ENCODE measurements around the gene PACSIN1.
"Not testable (repeated sequence)": the region's sequence is repeated elsewhere in the genome, so short reads cannot be mapped to it uniquely, and the experiment has no call there.

The PACSIN1 gene

DNA sequence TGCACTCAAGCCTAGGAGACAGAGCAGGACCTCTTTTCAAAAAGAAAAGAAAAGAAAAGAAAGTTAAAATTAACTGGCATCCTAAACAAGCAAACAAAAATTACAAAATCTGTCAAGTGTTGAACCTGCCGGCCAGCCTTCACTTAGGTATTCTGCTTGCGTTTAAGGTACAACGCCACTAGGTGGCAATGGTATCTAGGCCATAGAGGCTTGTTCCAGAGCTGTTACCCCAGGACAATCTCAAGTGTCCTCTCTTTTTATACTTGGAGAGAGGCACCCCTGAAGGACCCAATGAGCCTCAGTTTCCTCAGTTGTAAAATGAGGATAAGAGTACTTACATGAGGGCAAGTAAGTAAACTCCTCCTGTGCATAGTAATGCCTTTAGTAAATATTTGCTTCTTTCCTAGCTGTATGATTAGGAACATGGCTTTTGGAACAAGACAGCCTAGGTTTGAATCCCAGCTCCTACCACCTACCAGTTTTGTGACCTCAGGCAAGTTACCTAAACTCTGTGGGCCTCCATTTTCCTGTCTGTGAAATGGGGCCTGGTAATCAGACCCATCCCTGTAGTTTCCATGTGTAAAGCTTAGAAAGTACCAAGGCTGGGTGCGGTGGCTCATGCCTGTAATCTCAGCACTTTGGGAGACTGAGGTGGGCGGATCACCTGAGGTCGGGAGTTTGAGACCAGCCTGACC is 5.8 kb upstream of the PACSIN1 start:
- DNase-seq: no peak

DNA sequence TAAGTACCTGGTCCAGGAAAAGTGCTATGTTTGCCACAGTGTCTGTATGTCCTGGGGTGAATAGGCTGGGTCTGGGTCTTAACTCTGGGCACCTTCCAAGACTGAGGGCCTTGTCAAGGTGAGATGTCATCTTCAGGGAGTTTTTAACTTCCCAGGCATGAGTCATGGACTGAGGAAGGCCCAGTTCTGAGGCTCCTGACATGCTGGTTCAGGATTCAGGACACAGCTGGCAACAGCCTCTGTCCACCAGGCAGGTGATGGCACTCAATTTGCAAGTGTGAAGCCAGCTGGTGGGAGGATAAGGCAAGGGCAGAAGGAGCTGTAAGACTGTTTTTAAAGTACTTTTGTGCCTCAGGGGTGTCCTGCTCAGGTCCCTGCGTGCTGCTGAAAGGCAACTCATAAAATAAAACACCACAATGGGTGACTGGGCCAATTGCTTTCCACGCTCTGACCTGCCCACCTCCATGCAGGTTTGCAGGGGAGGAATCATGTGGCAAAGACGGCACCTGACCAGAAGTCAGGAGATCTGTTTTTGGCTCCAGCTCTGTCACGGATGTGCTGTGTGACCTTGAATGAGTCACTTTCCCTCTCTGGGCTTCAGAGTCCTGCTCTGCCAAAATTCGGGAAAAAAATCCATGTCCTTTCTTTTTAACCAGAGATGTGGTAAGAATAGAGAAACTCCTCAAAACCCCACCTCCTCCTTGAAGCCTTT is 4.9 kb upstream of the PACSIN1 start:
- no peak for DNase-seq

DNA sequence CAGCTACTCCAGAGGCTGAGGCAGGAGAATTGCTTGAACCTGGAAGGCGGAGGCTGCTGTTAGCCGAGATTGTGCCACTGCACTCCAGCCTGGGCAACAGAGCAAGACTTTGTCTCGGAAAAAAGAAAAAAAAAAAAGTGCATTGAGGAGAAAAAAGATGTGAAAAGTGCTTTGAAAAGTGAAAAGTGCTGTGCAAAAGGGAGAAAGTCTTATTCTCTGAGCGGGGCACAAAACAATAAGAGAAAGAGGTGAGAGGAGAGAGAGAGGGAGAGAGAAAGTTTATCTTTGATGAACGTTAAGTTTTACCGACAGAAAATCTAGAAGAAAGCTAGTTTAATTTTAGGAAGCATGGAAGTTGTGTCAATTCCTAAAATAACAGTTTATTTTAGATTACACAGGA is 3.9 kb upstream of the PACSIN1 start:
- no peak for DNase-seq

DNA sequence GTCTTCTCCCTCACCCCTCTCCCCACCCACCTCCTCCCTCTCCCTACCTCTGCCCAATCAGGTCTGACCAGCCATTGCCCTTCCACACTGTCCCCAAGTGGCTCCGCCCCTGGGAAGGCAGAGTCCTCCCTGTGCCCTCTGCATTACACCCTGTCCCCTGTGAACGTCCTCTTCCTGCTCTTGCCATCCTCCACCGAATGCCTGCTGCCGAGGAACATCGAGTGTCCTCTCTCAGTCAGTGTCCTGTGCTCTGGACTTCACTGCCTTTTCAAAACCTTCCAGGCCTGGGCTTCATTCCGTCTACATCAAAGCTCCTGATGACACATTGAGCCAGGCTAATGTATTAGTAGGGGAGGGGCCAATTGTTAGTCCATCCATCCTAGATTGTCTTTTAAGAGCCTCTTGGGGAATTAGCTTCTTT is 3.3 kb upstream of the PACSIN1 start:
- no peak for DNase-seq

DNA sequence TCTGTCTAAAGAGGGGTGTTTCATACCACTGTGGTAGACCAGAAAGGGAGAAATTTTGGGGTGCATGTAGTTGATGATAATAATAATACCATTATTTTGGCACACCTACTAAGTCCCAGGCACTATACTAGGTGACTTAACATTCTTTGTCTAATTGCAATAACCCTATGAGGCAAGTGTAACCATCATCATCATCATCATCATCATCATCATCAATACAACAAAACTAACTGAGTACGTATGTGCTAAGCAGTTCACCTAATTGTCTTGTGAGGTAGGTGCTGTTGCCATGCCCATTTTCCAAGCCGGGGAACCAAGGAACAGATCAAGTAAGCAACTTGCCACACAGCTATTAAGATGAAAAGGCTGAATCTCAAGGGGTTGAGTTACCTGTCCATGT is 2.6 kb upstream of the PACSIN1 start:
- no peak for DNase-seq

DNA sequence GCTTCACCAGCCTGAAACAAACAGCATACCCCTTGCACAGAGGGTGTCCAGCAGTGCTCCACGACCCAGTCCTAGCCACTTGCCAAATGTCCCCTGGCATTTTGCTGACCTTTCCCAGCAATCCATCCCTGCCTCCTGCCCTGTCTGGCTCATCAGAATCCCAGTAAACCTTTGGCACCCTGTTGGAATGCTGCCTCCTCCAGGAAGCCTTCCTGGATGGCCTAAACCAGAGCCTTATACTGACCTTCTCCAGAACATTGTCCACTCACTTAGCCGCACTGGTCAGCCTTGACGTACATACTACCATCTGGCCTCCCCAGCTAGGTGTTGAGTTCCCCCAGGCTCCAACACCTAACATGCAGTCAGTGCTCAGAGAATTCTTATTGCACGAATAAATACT is 2.0 kb upstream of the PACSIN1 start:
- no peak for DNase-seq

DNA sequence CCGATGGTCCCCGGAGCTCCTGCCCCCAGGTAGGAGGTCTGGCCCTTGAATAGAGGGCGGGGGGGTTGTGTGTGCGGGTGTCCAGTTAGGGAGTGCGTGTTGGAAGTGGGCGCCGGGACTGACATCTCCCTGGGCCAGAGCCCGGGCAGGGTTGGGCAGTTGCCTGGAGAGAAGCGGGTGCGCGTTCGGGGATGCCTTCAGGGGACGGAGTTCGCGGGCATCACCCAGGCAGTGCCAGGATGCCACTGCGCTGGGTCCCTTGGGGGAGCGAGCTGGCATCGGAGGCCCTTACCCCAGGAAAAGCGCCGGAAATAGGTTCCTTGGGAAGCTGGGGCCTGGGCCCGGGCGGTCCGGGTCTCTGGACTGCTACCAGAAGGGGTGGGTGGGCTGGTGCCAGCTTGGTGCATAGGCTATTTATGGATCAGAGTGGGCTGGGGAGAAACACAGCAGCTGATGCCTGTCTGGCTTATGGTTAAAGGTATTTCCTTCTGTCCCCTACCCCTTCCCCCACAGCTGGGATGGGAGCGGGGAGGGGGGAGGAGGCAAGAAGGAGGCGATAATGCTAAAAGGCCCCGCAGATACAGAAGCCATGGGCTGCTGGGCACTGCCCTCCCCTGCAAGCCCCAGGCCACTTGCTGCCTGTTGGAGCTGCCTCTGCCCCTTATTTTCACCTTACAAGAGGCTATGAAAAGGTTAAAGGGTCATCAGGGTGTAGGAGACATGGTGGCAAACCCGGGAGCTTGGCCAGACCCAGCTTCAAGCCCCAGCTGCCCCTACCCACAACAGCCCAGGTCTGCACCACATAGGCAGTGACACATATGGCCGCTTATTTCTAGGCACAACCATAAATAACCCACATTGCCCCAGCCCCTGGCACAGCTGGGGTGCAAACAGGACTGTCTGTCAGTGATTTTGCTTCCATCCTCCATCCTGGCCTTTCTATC is 638 bp downstream of the PACSIN1 start:
- no peak for DNase-seq

DNA sequence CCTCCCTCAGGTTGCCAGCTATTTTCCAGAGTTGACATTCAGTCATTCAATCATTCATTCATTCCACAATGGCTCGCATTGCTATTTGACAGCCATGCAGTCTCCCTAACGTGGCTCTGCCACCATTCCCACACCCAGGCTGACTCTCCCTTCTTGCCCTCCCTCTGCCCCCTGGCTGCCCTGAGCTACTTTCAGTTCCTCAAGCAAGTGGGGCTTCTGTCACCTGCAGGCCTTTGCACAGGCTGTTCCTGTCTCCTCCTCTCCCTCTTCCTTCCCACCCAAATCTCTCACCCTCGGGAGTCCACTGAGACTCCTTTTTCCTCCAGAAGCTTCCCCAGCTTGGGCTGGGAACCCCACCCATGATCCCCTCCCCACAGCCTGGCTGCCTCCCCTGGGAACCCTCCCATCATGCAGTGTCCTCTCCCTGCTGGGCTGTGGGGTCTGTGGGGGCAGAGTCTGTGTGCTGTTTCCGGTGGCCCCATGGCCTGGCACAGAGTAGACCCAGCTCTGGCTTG is 2.6 kb downstream of the PACSIN1 start:
- DNase-seq: no peak

DNA sequence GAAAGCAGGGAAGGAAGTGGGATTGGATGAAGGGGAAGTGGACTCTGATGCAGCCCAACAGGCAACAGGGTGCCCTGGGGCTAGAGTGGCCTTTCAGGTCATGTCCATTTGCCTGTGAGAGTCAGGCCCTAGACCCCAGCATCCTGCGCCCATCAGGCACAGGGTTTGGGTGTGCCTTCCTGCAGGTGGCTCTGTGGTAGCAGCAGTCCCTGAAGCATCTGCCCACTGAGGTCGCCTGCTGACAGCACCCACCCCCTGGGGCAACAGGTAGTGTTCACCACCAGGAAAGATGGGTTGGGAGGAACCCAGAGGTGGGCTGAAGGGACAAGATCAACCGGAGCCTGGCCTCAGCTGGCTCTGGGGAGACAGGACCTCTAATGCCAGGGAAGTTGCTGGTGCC is 3.6 kb downstream of the PACSIN1 start:
- no peak for DNase-seq

DNA sequence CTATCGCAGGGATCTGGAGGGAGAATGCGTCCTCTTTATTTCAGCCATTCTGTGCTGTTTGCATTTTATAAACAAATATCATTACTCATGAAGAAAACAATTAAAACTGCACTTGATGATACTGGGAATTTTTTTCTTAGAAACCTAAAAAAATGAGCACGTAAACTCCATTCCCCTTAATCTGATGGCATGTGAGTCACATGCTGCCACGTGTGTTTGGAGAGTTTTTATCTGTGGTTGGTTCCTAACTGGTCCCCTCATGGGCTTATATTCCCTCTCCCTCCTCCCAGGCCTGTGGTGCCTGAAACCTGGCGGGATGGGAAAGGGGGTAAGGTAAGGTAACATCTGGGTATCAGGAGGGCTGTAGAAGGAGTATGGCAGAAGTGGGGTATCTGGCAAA is 6.5 kb downstream of the PACSIN1 start:
- DNase-seq: no peak

DNA sequence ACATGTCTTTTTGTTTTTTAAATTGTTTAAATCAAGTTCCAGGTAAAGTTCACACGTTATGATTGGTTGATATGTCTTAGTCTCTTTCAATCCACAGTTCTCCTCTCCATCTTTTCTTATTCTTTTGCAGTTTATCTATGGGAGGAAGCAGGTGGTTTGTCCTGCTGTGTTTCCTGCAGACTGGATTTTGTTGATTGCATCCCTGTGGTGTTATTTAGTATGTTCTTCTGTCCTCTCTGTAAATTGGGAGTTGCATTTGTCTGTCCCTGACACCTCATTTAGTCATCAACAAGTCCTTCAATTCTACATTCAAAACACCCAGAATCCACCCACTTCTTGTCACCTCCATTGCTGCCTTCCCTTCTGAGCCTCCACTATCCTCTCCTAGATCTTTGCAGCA is 8.1 kb downstream of the PACSIN1 start:
- no peak for DNase-seq

DNA sequence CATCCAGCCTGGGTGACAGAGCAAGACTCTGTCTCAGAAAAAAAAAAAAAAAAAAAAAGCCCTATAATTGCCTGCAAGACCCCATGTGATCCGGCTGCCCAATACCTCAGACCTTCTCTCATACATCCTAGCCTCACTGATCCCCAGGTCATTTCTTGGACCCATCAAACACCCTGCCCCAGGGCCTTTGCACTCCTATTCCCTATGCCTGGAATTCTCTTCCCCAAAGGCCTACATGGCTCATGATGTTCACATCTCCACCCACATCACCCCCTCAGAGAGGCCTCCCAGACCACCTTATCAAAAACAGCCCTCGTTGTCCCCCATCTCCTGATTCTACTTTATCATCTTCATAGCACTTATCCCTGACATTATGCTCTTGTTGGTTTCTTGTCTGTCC is 8.9 kb downstream of the PACSIN1 start:
- no peak for DNase-seq

DNA sequence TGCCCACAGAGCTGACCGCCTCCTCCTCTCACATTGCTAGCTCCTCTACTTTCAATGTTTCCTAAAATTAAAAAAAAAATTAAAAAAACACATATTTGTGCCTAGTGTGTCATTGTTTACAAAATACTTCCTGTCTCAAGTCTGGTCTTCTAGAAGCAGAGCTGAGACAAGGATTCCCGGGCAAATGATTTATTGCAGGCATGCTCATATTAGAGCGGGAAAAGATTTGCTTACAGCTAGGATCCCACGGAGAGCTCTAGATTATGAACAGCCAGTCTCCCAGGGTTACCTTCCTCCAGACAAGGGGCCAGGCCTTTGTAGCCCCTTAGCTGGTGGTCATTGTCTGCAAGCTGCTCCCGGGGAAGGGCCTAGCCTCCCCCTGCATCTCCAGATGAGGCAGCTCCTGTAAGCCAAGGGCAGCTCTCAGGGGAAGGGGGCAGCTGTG is 9.4 kb downstream of the PACSIN1 start:
- no peak for DNase-seq

DNA sequence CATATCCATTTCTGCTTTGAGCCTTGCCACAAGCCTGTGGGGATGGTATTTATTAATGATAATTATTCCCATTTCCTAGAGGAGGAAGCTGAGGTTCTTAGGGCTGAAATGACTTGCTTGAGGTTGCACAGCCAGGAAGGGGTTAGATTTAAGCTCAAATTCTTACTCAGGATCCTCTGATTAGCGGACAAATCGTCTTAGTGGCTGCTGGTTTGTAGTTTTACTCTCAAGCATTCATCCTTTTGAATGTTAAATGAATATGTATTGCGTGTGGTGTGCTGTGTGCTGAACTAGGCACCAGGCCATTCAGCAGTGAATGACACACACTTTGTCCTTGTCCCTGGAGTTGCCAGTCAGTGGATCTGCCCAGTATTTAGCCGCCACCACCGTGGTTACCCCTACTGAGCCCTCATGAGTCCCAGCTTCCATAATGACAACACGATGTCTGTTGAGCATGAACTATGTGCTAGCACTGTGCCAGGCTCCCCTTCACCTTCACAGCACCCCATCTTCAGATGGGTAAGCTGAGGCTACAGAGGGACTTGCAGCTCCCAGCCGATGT is 10.0 kb downstream of the PACSIN1 start:
- DNase-seq: no peak

DNA sequence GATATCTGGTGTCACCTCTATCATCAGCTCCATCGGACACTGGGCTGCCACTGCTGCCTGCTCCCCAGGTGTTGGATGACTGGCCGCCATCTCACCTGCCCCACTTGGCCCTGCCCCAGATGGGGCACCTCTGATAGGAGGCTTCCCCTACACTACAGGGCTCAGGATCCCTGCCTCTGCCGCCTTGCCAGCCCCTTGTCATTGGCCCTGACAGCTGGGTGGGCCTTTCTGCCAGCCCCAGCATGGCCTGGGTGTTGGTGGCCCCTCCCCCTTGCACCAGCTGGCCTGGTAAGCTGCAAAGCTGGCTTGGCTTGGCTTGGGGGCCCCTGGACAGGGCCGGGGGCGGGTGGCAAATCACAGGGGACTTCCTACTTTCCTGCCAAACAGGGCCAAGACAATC is 10.6 kb downstream of the PACSIN1 start:
- no peak for DNase-seq

DNA sequence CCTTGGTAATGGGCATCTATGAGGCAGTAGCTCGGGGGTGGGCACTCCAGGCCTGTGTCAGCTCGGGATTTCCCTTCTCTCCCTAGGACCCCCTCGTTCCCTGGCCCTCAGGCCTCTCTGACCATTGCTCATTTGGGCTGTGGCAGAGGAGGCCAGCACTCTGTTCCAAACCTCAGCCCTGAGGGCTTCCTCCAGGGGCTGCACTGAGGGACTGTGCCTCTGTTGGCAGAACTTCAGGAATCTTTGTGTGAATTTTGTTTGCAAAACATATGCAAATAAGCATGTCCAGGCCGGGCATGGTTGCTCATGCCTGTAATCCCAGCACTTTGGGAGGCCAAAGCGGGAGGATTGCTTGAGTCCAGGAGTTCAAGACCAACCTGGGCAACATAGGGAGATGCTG is 11.0 kb downstream of the PACSIN1 start:
- no peak for DNase-seq

DNA sequence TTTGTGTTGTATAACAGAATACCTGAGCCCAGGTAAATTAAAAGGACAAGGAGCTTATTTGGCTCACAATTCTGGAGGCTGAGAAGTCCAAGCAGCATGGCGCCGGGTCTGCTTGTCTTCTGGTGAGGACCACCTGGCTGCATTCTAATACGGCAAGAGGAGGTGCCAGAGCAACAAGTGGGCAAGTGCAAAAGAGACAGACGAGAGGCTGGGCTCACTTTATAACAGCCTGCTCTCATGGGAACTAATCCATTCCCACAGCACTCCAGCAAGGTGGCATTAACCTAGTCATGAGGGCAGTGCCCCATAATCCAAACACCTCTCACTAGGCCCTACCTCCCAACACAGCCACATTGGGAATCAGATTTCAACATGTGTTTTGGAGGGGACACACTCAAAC is 12.9 kb downstream of the PACSIN1 start:
- DNase-seq: no peak

DNA sequence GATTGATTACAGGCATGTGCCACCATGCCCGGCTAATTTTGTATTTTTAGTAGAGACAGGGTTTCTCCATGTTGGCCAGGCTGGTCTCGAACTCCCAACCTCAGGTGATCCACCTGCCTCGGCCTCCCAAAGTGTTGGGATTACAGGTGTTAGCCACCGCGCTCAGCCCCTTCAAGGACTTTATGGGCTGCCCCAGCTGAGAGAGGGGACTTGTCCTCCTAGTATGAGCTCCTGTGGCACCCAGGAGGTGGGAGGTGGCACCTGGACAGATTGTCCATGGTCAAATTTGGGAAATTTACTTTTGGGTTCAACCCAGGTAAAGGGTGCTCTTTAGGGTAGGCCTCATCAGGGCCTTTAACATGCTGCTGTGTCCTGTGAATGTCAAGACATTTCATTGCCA is 17.9 kb downstream of the PACSIN1 start:
- DNase-seq: not testable (repeated sequence)

DNA sequence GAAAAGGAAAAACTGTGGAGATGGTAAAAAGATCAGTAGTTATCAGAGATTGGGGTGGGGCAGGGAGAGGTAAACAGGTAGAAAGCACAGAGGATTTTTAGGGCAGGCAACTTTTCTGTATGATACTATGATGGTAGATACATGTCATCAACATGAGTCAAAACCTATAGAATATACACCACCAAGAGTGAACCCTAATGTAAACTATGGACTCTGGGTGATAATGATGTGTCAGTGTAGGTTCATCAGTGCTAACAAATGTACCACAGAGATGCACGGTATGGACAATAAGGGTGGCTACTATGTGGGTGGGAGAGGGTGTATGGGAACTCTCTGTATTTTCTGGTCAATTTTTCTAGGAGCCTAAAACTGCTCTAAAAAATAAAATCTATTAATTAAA is 18.5 kb downstream of the PACSIN1 start:
- DNase-seq: no peak

DNA sequence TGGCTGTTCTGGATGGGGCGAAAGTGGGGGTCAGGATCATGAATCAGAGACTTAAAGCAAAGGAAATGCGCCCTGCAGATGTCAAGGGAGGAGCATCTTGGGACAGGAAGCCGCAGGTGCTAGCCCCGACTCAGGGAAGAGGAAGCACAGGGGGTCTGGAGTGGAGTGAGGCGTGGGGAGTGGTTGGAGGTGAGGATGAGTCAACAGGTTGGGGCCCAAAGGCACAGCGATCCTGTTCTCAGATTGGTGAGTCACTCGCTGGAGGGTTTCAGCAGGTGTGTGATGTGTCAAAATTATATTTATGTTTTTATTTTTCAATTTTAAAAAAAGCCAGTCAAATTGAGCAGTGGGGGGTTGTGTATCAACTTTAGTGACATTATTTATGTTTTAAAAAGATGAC is 19.0 kb downstream of the PACSIN1 start:
- DNase-seq: no peak

DNA sequence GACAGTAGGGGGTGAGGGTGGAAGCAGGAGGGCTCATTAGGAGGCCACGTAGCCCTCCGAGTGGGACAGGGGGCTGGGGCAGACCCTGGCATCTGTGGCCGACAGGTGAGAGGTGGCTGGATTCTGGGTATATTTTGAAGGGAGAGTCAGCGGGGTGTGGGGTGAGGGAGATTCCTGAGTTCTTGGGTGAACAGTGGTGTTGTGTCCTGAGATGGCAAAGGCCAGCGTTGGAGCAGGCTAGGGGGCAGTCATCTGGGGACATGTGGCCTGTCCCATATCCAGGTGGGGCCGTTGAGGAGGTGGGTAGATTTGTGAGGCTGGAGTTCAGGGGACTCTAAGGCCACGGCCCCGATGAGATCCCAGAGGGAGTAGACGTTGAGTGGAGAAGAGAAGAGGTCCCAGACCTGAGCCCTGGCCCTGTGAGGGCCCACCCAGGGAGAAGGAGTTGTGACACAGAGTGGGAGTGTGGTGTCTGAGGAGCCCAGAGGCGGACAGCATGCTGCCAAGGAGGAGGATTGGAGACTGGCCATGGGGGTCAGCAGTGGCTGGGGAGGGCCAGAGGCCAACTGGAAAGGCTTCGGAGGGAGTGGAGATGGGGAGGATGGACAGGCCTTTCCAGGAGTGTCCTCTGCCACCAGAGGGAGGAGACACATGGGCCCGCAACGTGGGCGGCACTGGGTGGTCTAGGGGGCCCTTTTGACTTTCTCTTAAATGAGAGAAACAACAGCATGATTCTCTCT is 19.6 kb downstream of the PACSIN1 start:
- no peak for DNase-seq

DNA sequence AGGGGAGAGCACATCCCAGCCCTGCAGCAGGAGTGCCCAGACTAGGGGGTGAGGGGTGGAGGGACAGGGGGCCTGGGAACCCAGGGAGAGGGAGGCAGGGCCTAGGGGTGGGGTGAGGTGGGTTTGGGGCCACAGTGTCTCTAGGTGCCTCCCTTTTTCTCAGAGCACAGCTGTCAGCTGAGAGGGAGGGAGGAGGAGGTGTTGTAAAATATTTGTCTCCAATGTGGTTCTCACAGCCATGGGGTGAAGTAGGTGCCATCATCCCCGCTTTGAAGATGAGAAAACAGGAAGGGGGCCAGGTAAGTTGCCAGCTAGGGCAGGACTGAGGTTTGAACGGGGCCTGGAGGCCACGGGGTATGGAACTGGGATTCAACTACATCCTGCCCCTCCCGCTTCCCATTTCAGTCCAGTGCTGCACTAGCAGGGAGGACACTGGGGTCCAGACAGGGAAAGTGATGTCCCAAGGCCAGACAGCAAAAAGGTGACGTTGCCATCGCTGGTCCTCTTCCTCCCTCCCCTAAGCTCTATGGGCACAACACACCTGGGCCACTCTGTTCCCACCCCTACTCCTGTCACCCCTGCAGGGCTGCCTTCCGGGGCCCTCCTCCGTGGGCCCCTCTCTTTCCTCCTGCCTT is 20.3 kb downstream of the PACSIN1 start:
- no peak for DNase-seq

Measured in GF-D8 (cell line).